OCI-LY3 (cell line): ENCODE results near the gene LBX2.

Source experiments
- H2AFZ ChIP-seq: fragments of 200-600, 300-600 bp; shearing (Covaris generic); 2 replicates; pipeline ENCODE4 v1.6.0; 2014; ENCODE audit warnings: antibody characterized with exemption, low read depth, low read length
- H3K27ac ChIP-seq: fragments of 200-600, 300-600 bp; sonication (generic); 2 replicates; pipeline ENCODE4 v1.5.1; 2014; ENCODE audit warnings: mild to moderate bottlenecking, low read length, moderate library complexity, mixed read lengths
- H3K27me3 ChIP-seq: fragments of 200-600, 300-600 bp; sonication (generic); 2 replicates; pipeline ENCODE4 v1.6.1; 2014; ENCODE audit warnings: low read depth, low read length, mixed read lengths
- H3K36me3 ChIP-seq: fragments of 200-600, 300-600 bp; sonication (generic); replicated peaks from 2 replicates; pipeline ENCODE3; 2014; ENCODE audit warnings: low read depth, low read length, mixed read lengths
- H3K4me1 ChIP-seq: fragments of 300-600, 200-600 bp; sonication (generic); 2 replicates; pipeline ENCODE4 v1.6.1; 2014; ENCODE audit warnings: low read length, mixed read lengths
- H3K4me2 ChIP-seq: fragments of 200-600, 300-600 bp; sonication (generic); 2 replicates; pipeline ENCODE4 v1.6.1; 2014; ENCODE audit warnings: low read length, mixed read lengths
- H3K4me3 ChIP-seq: fragments of 300-600, 200-600 bp; sonication (generic); 2 replicates; pipeline ENCODE4 v1.5.1; 2014; ENCODE audit warnings: antibody characterized with exemption, mild to moderate bottlenecking, low read length, moderate library complexity
- H3K79me2 ChIP-seq: fragments of 300-600, 200-600 bp; shearing (Covaris generic); 2 replicates; pipeline ENCODE4 v1.6.1; 2014; ENCODE audit warnings: mild to moderate bottlenecking, low read length, mixed read lengths
- H3K9ac ChIP-seq: fragments of 300-600, 200-600 bp; shearing (Covaris generic); 2 replicates; pipeline ENCODE4 v1.6.0; 2014; ENCODE audit warnings: mild to moderate bottlenecking, low read length, moderate library complexity
- H3K9me3 ChIP-seq: fragments of 200-600, 300-600 bp; shearing (Covaris generic); 2 replicates; pipeline ENCODE4 v1.6.1; 2014; ENCODE audit warnings: low read length, mixed read lengths; ENCODE audit not compliant: insufficient read depth
- H4K20me1 ChIP-seq: fragments of 200-600, 300-600 bp; sonication (generic); 2 replicates; pipeline ENCODE4 v1.6.1; 2016; ENCODE audit warnings: low read length, mixed read lengths; ENCODE audit not compliant: insufficient read depth
- EZH2phosphoT487 ChIP-seq: fragments of 200-600 bp; shearing (Covaris generic); IDR thresholded peaks from 2 replicates; pipeline ENCODE4 v1.6.1; 2018; ENCODE audit warnings: antibody characterized with exemption, mixed run types, low read depth
- TF ChIP-seq, protein P1 (sequence below): fragments of 200-600, 300-600 bp; sonication (generic); IDR thresholded peaks from 2 replicates; pipeline ENCODE4 v1.5.1; 2014; ENCODE audit warnings: antibody characterized with exemption, low read length, low read depth

The LBX2 gene

DNA sequence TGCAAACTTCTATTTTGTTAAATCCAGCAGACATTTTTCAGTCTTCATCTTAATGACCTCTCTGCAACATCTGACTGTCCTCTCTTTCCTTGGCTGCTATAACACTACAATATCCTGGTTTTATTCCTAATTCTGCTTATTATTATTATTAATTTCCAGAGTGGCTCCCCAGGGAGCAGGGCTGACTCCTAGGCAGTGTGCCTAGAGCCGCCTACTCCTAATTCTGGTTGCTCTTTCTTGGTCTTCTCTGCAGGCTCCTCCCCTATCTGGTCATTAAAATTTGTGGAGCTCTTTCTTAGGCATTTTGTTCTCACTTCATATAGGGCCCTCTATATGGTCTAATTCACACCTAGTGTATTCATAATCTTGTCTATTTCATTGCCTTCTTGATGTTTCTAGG, 43.6 kb upstream of the LBX2 start:
- H3K4me2 ChIP-seq, result no peak overlapping the region
- H3K4me3 ChIP-seq, result no peak overlapping the region
- H3K9ac ChIP-seq, result no peak overlapping the region
- no peak for TF ChIP-seq EZH2phosphoT487
- TF ChIP-seq, protein P1, sequence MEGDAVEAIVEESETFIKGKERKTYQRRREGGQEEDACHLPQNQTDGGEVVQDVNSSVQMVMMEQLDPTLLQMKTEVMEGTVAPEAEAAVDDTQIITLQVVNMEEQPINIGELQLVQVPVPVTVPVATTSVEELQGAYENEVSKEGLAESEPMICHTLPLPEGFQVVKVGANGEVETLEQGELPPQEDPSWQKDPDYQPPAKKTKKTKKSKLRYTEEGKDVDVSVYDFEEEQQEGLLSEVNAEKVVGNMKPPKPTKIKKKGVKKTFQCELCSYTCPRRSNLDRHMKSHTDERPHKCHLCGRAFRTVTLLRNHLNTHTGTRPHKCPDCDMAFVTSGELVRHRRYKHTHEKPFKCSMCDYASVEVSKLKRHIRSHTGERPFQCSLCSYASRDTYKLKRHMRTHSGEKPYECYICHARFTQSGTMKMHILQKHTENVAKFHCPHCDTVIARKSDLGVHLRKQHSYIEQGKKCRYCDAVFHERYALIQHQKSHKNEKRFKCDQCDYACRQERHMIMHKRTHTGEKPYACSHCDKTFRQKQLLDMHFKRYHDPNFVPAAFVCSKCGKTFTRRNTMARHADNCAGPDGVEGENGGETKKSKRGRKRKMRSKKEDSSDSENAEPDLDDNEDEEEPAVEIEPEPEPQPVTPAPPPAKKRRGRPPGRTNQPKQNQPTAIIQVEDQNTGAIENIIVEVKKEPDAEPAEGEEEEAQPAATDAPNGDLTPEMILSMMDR, result no peak
- H3K27ac ChIP-seq, result no peak overlapping the region
- no peaks in the 10 kb centered on the region for H3K9me3 ChIP-seq
- peaks cover 14% of the 10 kb centered on the region for H3K4me1 ChIP-seq
- no peaks in the 10 kb centered on the region for H3K27me3 ChIP-seq
- no peaks in the 10 kb centered on the region for H3K36me3 ChIP-seq
- no peak overlapping the region for H2AFZ ChIP-seq
- no peaks in the 10 kb centered on the region for H3K79me2 ChIP-seq
- no peaks in the 10 kb centered on the region for H4K20me1 ChIP-seq

DNA sequence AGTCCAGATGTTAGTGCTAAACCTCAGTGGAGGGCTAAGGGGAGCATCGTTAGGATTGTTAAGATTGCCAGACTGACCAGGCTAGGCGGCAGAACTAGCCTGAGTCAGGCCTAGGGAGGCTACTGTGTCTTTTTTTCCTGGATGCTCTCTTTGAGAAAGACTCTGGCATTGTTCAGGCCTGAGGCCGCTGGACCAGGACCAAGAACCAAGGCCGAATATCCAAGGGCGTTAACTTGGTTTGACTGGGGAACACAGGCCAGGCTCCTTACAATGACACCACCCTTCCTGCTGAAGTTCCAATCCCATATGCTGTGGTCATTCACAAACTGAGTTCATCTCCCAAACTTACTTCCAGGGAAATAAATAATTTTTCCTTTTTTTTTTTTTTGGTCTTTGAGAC, 40.9 kb upstream of the LBX2 start:
- Histone ChIP-seq H3K36me3 (no peaks in the 10 kb centered on the region), H3K4me1 (peaks cover 14% of the 10 kb centered on the region), H3K9ac (no peak overlapping the region), H3K4me3 (no peak overlapping the region), H3K4me2 (no peak overlapping the region), H2AFZ (no peak overlapping the region), H3K79me2 (no peaks in the 10 kb centered on the region), H3K27me3 (peaks cover 6% of the 10 kb centered on the region; the same call in 1 of the 2 replicates), H3K9me3 (no peaks in the 10 kb centered on the region), H3K27ac (no peak overlapping the region), H4K20me1 (no peaks in the 10 kb centered on the region)
- TF ChIP-seq, protein P1, result no peak
- no peak for TF ChIP-seq EZH2phosphoT487

DNA sequence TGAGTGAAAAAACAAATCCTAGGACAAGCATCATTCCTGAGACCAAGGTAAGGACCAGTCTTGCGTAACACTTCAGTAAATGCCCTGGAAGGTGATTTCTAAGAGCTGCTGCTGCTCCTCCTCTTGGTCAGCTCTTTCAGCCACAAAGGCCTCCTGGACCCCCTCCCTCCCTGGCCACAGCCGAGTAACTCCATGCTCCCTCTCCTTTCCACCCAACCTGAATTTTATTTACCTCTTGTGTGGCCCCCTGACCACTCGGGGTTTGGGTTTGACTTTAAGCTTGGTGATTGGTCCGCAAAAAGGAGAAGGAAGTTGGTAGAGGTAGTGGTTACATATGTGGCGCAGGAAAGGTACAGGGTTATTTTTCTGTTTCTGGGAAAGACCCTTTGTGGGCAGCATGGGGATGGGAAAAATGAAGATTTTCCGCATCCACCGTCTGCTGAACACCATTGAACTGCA, 39.5 kb upstream of the LBX2 start:
- Histone ChIP-seq H3K9ac (peak overlapping the region; percentile 9; the same call in 1 of the 2 replicates), H3K4me2 (peak overlapping the region; percentile 45), H4K20me1 (no peaks in the 10 kb centered on the region), H2AFZ (peak overlapping the region; percentile 75; the same call in 1 of the 2 replicates), H3K27ac (no peak overlapping the region), H3K4me1 (peaks cover 14% of the 10 kb centered on the region), H3K27me3 (peaks cover 6% of the 10 kb centered on the region; the same call in 1 of the 2 replicates), H3K4me3 (peak overlapping the region; percentile 46), H3K79me2 (no peaks in the 10 kb centered on the region), H3K9me3 (no peaks in the 10 kb centered on the region), H3K36me3 (no peaks in the 10 kb centered on the region)
- TF ChIP-seq, protein P1, result no peak
- TF ChIP-seq EZH2phosphoT487, result no peak

DNA sequence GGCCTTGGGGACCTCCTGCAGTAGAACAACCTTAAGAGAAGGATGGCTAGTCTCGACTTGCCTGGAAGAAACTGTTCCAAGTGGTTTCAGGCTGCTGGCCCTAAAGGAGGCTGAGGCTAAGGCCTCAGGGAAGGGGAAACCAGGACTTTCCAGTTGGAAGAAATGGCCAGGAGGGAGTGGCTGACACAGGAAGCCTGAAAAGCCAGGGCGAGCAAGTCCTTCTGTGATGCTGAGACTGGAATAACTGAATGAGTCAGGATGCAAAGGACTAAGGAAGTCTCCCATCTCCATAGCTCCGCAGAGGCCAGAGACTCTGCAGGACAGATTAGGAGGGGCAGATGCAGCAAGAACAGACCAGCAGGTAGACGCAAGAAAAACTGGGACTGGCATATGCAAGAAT, 37.7 kb upstream of the LBX2 start:
- Histone ChIP-seq H3K4me2 (no peak overlapping the region), H3K4me3 (no peak overlapping the region), H3K9ac (no peak overlapping the region), H4K20me1 (no peaks in the 10 kb centered on the region), H3K4me1 (peaks cover 14% of the 10 kb centered on the region), H3K27ac (no peak overlapping the region), H3K79me2 (no peaks in the 10 kb centered on the region), H2AFZ (no peak overlapping the region), H3K36me3 (peaks cover 6% of the 10 kb centered on the region), H3K27me3 (peaks cover 6% of the 10 kb centered on the region; the same call in 1 of the 2 replicates), H3K9me3 (no peaks in the 10 kb centered on the region)
- TF ChIP-seq, protein P1, result no peak
- no peak for TF ChIP-seq EZH2phosphoT487
